ENCODE data around the gene CORO2B. TPM values are rescaled to one million over a fixed set of nuclear protein-coding genes. Genes with fewer than 3 reads are reported as not detected.

The CORO2B gene
- total and polyA plus RNA-seq, 8 donors = 0.56 to 7.7 (median 1.7) TPM

DNA sequence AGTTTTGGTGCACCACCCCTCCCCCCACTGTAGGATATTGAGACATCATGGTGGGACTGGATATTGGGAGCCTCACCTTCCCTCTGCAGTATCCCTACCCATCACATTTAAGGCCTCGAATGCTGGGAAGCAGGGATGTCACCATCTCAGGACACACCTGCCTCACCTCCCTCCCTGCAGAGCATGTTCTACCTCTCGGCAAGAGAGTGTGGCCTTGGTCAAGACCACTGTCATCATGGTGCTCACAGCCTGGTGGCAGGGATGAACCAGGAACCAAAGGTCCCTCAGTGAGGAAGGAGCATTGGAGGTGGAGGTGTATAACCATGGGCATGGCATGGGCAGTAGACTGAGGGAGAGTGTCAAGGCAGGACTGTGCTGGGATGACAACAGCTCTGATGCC lies 104.8 kb downstream of the CORO2B start:
- Histone ChIP-seq H3K4me1 (no peaks in the 10 kb centered on the region), H3K27me3 (no peaks in the 10 kb centered on the region), H3K27ac (no peak overlapping the region), H3K36me3 (no peaks in the 10 kb centered on the region), H3K4me3 (no peak overlapping the region), H3K9me3 (no peaks in the 10 kb centered on the region)
- intact Hi-C loops (cut with DNase I) = no loop called here
- ATAC-seq = no peak
- TF ChIP-seq, protein P1, sequence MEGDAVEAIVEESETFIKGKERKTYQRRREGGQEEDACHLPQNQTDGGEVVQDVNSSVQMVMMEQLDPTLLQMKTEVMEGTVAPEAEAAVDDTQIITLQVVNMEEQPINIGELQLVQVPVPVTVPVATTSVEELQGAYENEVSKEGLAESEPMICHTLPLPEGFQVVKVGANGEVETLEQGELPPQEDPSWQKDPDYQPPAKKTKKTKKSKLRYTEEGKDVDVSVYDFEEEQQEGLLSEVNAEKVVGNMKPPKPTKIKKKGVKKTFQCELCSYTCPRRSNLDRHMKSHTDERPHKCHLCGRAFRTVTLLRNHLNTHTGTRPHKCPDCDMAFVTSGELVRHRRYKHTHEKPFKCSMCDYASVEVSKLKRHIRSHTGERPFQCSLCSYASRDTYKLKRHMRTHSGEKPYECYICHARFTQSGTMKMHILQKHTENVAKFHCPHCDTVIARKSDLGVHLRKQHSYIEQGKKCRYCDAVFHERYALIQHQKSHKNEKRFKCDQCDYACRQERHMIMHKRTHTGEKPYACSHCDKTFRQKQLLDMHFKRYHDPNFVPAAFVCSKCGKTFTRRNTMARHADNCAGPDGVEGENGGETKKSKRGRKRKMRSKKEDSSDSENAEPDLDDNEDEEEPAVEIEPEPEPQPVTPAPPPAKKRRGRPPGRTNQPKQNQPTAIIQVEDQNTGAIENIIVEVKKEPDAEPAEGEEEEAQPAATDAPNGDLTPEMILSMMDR (IDR thresholded peaks at IDR 0.05) = no peak
- FAIRE-seq = no peak
- no peak for DNase-seq
- 71 to 81% methylated on average over 2 of the region's 2 CpGs for WGBS, 2 donors

DNA sequence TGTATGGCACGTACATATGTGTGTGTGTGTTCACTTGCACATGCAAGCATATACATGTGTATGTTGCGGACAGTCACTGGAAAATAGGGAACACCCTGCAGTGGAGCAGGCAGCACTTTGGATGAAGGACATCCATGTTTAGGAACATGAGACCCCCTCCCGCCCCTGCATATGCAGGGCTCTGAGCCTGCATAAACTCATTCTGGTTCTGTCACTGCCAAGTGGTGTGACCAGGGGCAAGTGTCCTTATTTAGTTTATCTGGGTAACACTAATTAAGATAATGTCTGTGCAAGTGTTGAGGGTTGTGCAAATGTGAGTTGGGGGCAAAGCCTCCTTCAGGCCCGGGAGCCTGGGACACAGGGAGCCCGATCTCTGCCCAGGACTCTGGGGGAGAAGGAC lies 105.7 kb downstream of the CORO2B start:
- FAIRE-seq (no peak), DNase-seq (no peak), ATAC-seq (no peak)
- Histone ChIP-seq H3K4me3 (no peak overlapping the region), H3K36me3 (no peaks in the 10 kb centered on the region), H3K27me3 (no peaks in the 10 kb centered on the region), H3K4me1 (no peaks in the 10 kb centered on the region), H3K9me3 (no peaks in the 10 kb centered on the region), H3K27ac (no peak overlapping the region)
- intact Hi-C loops (cut with DNase I) = no loop called here
- WGBS, 2 donors = 68 to 74% methylated on average over 5 of the region's 5 CpGs
- TF ChIP-seq, protein P1 (IDR thresholded peaks at IDR 0.05) = no peak

DNA sequence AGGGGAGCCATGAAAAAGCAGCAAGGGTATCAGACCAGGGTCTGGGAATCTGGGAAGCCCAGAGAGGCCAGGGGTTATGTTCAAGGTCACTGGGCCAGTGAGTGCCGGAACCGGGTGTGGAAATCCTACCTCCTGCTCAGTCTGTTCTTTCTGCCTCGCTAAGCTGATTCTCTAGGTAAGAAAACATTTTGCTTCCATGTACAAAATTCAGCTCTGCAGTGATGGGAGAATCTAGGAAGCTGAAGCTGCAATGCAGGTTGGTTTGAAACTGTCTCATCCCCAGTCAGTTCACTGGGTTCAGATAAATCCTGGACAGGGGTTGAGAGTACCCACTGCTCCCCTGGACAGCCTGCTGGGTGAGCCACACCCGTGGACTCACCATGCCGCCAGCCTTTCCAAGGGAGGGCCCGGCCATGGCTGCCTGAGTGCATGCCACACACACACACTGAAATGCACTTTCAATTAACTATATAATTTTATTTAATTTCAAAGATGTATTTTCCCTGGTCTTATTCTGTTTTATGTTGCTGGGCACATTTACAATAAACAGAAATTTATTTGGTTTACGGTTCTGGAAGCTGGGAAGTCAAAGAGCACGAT lies 108.4 kb downstream of the CORO2B start:
- no peak for ATAC-seq
- no peak overlapping the region for H3K27ac ChIP-seq
- no peak for DNase-seq
- H3K27me3 ChIP-seq = no peaks in the 10 kb centered on the region
- FAIRE-seq = no peak
- 73 to 84% methylated on average over 8 of the region's 8 CpGs for WGBS, 2 donors
- H3K4me3 ChIP-seq = no peak overlapping the region
- TF ChIP-seq, protein P1 (IDR thresholded peaks at IDR 0.05) = no peak
- no peaks in the 10 kb centered on the region for H3K4me1 ChIP-seq
- no peaks in the 10 kb centered on the region for H3K36me3 ChIP-seq
- no peaks in the 10 kb centered on the region for H3K9me3 ChIP-seq
- intact Hi-C loops (cut with DNase I) = no loop called here

DNA sequence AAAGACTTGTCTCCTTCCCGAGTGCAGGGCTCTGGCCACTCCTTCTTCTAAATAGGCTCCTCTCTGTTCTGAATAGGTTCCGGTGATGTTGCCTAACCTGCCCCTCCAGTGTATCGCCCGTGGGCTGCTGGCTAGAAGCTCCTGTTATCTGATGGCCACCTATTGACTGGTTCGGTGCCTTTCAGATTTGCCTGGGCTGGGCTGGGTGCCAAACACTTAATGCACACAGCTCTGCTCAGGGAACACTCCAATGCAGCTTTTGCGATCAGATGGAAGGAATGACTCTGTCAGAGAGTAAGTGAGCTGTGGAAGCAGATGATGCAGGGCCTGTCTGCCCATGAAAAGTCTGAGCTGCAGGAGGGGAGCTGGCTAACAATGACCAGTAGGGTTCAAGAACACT lies 112.9 kb downstream of the CORO2B start:
- intact Hi-C loops (cut with DNase I) = no loop called here
- no peaks in the 10 kb centered on the region for H3K4me1 ChIP-seq
- FAIRE-seq (no peak), DNase-seq (peak in 2 of 6 donors; percentile 20 to 35), ATAC-seq (peak in 3 of 4 donors; percentile 31 to 57 (median 50))
- no peaks in the 10 kb centered on the region for H3K27me3 ChIP-seq
- no peaks in the 10 kb centered on the region for H3K9me3 ChIP-seq
- no peak overlapping the region for H3K27ac ChIP-seq
- TF ChIP-seq, protein P1 (IDR thresholded peaks at IDR 0.05) = no peak
- 13 to 17% methylated on average over 6 of the region's 6 CpGs for WGBS, 2 donors
- H3K4me3 ChIP-seq = no peak overlapping the region
- H3K36me3 ChIP-seq = no peaks in the 10 kb centered on the region

DNA sequence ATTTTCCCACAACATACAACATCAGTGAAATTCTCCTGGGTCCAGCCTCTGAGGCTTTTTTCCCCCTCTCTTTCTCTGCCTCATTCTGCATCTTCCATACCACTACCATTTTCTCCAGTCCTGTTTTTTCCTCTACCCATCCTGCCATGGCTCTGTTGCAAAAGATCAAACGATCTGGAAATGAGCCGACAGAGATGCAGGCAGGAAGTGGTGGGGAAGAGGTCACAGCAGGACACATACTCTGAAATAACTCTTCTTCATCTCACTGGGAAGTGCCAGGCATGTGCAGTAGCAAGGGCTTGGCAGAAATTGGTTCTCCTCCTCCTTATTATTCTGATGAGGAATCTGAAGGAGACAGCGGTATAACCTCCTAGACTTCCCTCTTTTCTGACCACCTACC lies 114.3 kb downstream of the CORO2B start:
- Histone ChIP-seq H3K4me1 (no peaks in the 10 kb centered on the region), H3K27me3 (no peaks in the 10 kb centered on the region), H3K9me3 (no peaks in the 10 kb centered on the region), H3K27ac (no peak overlapping the region), H3K36me3 (no peaks in the 10 kb centered on the region), H3K4me3 (no peak overlapping the region)
- TF ChIP-seq, protein P1 (IDR thresholded peaks at IDR 0.05) = no peak
- 50 to 52% methylated on average over 3 of the region's 3 CpGs for WGBS, 2 donors
- intact Hi-C loops (cut with DNase I) = no loop called here
- FAIRE-seq = no peak
- no peak for ATAC-seq
- no peak for DNase-seq

All from pancreas (tissue), 10 donors.